AG20443 (cell line): ENCODE results near the gene TRAPPC10.

Experiments used
- DNase-seq: peaks from one replicate; pipeline ENCODE4 v3.0.0; 2012; ENCODE audit warnings: low spot score, mixed read lengths

TRAPPC10 gene

DNA sequence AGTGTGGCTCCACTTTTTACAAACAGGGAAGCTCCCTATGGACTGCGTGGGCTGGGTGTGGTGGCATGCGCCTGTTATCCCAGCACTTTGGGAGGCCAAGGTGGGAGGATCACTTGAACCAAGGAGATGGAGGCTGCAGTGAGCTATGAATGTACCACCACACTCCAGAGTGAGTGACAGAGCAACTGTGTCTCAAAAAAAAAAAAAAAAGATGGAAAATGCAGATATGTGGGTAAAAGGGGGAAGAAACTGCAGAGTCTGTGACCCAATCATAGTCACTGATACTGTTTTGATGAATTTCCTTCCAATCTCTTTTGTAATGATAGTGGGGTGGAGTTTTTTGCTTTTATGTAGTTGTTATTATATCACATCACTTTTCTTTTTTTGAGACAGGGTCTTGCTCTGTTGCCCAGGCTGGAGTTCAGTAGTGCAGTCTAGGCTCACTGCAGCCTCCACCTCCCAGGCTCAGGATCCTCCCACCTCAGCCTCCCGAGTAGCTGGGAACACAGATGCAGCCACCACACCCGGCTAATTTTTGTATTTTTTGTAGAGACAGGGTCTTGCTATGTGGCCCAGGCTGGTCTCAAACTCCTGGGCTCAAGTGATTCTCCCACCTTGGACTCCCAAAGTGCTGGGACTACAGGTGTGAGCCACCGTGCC lies 8.7 kb upstream of the TRAPPC10 start:
- no peak for DNase-seq

DNA sequence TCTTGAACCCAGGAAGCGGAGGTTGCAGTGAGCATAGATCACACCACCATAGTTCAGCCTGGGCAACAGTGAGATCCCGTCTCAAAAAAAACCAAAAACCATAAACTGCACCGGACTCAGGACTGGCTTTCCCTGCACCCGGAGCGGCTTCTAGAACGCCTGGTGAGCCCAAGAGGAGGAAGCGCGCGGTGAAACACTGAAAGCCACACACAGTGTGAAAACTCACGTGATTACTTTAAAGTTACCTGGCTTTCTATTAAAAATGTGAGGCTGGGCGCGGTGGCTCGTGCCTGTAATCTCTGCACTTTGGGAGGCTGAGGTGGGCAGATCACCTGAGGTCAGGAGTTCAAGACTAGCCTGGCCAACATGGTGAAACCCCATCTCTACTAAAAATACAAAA lies 7.0 kb upstream of the TRAPPC10 start:
- no peak for DNase-seq

DNA sequence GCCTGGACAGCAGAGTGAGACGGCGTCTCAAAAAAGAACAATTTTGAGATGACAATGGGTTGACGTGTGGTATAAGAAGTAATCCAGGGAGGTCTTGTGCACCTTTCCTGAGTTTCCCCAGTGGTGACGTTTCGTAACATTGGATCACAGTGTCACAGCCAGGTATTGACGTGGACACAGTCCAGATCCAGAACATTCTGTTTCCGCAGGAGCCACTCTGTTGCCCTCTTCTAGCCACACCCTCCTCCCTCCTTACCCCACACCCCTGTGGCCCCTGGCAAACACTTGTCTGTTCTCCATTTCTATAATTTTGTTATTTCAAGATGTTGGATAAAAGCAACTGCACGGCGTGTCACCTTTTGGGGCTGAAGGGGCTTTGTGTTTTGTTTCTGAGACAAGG lies 6.5 kb upstream of the TRAPPC10 start:
- DNase-seq: no peak

DNA sequence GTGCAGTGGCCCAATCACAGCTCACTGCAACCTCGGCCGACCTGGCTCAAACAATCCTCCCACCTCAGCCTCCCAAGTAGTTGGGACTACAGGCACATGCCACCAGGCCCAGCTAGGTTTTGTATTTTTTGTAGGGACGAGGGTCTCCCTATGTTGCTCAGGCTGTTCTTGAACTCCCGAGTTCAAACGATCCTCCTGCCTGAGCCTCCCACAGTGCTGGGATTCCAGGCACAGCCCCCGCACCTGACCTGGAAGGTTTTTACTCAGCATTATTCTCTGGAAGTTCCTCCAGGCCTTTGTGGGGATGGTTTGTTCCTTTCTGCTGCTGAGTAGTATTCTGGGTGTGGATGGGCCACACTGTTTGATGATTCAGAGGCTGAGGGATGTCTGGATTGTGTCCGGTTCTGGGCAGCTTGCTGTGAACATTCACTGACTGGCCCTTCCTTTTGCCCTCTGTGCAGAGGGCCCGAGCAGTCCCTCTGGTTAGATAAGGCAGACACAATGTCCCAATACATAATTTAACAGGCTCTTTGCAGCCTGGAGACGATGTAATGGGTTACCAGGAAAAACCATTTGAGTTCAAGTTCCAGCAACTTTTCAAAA lies 6.0 kb upstream of the TRAPPC10 start:
- peak; percentile 95 for DNase-seq

DNA sequence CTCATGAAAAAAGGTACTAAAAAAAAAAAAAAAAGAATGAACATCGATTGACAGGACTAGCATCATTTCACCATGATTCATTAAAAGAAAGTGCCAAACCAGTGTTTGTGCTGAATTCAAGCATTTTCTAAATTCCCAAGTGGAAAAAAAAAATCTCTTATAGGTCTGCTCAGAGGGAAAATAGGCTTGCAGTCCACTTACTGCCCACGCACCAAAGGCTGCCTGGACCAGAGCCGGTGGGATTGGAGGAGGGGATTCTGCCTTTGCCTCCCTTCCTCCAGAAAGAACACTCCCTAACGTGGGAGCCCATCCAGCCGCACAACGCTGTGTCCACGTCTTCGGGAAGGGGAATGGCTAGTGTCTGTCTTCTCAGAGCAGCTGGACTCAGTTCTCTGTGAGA lies 5.5 kb upstream of the TRAPPC10 start:
- DNase-seq: peak; percentile 53

DNA sequence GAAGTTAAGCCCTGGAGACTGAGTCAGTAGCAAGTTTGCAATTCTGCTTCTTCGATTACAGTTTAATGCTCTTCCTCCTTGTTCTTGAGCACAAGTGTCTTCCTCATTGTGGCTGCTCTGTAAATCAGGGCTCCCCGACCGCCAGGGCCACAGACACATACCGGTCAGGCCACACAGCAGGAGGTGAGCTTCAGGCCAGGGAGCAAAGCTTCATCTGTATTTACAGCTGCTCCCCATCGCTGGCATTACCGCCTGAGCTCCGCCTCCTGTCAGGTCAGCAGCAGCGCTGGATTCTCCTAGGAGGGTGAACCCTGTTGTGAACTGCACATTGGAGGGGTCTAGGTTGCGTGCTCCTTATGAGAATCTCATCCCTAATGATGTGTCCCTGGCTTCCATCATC lies 1.7 kb upstream of the TRAPPC10 start:
- DNase-seq: no peak

DNA sequence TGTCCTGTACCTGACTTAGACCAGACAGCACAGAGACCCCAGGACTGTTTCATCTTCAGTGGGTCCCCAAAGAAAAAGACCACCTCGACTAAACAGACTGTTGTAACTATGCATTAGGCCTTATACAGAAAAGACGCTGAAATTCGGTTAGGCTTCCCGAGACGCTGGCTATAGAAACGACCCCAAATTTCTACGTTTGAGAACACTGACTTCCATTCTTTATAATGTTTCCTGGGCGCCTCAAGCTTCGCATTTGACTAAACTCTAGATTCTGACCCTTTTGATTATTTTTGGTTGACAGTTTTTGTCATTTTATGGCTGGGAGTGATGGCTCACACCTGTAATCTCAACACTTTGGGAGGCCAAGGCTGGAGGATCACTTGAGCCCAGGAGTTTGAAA lies 986 bp upstream of the TRAPPC10 start:
- no peak for DNase-seq

DNA sequence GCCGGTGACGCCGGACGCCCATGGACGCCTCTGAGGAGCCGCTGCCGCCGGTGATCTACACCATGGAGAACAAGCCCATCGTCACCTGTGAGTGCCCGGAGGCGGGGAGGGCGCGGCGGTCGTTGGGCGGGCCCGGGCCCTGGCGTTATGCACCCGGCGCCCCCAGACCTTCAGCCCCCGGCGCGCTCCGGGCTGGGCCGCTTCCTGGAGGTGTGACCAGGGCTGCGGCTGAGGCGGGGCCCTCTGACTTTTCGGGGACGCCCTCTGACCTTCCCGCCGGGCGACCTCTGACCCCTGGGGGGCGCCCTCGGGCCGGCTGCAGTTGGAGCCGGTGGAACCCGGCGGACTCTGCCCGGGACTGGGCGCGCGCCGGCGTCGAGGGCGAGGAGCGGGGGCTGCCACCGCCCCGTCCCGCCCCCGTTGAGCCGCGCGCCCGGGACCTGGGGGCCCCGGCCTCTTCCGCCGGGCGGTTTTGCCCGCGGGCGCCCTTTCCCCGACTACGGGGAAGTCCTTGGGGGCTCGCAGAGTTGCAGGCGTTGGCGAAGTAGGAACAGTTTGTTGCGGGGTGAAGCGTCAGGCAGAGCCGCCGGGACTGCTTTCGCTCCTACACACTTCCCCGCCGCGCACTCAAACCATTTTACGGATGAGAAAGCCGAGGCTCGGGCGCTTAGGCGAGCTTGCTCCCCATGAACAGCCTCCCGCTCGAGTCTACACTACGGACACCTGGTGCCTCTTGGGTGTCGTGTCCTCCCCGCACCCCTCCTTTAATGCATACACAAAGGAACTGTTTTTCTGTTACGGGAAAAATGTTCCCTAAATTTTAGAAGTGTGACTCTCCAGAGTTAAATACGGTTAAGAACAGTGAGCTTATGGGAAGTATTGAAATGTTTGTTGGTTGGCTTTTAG lies 618 bp downstream of the TRAPPC10 start:
- peak; percentile 54 for DNase-seq

DNA sequence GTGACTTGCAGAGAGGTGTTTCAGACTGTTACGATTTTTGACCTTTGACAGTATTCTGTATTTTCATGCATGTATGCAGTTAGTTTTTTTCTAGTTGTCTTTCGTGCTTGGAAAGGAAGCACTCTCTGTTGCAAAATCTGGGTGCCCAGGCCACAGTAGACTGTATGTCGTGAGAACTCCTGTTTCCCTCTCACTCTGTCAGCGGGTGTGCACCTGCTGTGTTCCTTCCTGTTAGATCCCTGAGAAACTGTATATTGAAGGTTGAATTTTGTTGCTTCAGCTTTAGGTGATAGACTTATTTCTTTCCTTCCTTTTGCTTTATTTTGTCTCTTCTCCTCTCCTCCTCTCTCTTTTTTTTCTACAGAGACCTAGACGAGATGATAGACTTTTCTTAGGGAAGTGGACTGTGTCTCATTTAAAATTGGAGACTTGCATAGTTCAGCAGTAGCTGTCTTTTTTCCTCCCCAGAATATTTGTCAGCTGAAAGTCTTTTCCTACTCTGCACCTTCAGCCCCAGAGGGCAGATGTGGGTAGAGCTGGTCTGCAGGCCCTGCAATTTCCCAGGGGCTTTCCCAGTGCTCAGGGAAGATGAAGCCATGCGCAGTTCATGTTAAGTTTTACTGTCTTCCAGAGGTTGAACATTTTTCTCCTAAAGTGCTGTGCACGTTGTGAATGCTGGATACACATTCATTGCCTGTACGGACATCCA lies 1.4 kb downstream of the TRAPPC10 start:
- DNase-seq: no peak

DNA sequence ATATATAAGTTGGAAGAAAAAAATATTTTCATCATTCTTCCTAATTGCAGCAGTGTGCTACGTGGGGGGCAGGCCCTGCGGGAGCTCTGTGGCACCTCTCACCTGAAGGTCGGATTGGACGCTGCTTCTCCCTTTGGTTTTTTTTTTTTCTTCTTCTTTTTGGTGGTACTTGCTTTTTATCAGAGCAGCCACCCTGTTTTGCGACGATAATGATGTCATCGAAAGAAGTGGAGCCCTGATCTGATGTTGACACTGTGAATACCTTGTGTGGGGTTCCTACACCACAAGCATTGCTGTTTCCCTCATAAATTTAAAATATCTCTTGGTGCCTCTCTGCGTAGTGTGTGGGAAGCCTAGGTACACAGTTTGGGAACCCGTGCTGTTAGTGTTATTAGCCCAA lies 5.5 kb downstream of the TRAPPC10 start:
- no peak for DNase-seq

DNA sequence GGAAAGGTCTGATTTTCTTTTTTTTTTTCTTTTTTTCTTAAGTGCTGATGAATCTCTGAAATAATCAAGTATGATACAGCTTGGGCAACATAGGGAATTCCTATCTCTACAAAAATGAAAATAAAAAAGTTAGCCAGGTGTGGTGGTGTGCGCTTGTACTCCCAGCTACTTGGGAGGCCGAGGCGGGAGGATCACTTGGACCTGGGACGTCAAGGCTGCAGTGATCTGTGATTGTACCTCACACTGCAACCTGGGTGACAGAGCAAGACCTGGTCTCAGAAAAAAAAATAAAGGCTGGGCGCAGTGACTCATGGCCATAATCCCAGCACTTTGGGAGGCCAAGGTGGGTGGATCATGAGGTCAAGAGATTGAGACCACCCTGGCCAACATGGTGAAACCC lies 6.0 kb downstream of the TRAPPC10 start:
- DNase-seq: no peak

DNA sequence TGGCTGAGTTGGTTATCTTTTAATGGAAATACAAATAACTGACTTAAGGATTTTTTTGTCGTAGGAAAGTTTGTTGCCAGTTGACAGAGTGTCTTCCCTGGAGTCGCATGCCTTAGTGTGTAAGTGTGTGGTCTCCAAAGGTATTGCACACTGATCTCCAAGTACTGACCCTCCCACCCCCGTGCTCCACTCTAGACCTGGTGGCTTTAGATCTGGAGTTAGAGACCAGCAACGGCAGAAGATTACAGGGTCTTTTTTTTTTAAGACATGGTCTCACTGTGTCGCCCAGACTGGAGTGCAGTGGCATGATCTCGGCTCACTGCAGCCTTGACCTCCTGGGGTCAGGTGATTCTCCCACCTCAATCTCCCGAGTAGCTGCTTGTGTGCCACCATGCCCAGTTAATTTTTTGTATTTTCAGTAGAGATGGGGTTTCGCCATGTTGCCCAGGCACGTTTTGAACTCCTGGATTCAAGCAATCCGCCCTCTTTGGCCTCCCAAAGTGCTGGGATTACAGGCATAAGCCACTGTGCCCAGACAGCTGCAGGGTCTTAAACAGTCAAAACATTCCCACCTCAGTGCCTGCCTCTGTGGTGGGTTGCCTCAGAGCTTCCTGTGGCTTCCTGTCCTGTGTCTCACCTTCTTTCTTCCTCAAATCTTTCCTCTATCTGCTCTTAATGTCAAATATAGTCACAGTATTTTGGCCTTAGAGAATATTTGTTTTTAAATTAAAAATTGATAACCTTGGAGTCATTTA lies 6.9 kb downstream of the TRAPPC10 start:
- DNase-seq: no peak

DNA sequence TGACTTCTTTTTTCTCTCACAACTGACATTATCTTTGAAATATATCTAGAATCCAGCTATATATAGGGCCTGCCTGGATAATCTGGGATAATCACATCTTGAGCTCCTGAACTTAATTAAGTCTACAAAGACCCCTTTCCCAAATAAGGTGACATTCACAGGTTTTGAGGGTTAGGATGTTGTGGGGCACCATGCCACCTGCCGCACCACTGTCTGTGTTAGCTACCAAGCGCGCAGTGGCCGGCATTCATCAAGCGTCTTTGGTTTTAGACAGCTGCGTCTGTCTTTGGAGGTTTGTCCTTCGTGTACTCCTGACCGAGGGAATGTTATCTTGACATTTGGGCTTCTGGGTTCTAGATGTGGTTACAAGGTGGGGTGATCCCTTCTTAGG lies 7.5 kb downstream of the TRAPPC10 start:
- no peak for DNase-seq

DNA sequence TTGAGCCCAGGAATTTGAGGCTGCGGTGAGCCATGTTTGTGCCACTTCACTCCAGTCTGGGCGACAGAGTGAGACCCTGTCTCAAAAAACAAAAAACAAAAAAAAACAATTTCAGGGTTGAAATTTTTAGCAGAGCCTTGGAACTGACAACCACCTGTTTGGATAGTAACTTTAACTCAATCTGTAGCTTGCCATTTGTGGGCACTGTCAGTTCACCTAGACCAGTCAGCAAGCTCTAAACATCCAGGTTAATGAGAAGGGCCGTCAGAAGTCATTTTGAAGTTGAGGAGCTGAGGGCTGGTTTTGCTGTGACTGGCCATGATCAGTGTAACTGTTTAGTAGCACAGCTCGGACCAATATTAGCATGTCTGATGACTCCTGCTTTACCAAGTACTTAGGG lies 8.4 kb downstream of the TRAPPC10 start:
- DNase-seq: no peak

DNA sequence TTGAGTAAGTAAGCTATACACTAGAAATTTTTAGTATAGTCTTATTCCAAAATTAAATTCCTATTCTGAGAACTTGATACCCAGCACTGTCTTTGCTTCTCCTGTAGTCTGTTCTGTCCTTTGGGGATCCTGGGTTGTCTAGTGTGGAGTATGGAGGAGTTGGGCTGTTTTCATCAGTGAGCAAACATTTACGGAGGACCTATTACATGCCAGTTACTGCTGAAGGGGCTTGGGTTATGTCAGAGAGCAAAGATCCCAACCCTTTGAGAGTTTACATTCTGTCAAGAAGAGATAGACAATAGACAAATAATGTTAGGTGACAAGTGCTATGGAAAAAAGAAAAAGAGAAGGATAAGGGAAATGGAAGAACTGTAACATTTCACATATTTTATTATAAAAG lies 9.0 kb downstream of the TRAPPC10 start:
- no peak for DNase-seq

DNA sequence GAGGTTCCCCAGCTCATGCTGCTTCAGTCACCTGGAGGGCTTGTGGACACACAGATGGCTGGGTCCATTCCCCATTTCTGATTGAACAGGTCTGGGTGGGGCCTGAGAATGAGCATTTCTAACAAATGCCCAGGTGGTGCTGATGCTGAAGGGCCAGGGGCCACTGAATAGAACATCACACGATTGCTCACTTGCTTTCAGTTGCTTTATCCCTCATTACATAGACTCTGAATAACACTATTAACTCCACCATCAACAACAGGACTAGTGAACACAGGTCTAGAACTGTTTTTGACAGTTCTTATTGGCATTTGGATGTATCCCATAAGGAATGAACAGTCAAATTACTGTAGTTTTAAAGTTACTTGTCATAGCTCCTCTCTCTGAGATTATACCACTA lies 12.1 kb downstream of the TRAPPC10 start:
- no peak for DNase-seq

DNA sequence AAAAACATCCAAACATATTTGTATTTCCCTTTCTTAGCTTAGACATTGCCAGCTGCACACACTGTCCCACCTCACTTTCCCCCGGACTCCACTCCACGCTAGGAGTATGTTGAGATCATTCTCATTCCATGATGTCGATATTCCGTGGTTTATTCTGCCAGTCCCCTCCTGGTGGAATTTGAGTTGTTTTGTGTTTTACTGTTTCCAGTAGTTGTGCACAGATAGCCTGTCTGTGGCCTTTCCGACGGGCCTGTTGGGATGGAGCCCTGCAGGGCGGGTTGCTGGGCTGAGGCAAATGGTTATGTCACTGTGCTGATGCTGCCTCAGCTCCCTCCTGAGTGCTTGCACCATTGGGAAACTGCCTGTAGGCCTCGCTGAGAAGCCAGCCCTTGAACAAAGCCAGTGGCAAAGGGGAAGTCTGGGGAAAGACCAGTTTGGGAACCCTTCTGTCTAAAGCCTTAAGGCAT lies 12.8 kb downstream of the TRAPPC10 start:
- peak; percentile 88 for DNase-seq

DNA sequence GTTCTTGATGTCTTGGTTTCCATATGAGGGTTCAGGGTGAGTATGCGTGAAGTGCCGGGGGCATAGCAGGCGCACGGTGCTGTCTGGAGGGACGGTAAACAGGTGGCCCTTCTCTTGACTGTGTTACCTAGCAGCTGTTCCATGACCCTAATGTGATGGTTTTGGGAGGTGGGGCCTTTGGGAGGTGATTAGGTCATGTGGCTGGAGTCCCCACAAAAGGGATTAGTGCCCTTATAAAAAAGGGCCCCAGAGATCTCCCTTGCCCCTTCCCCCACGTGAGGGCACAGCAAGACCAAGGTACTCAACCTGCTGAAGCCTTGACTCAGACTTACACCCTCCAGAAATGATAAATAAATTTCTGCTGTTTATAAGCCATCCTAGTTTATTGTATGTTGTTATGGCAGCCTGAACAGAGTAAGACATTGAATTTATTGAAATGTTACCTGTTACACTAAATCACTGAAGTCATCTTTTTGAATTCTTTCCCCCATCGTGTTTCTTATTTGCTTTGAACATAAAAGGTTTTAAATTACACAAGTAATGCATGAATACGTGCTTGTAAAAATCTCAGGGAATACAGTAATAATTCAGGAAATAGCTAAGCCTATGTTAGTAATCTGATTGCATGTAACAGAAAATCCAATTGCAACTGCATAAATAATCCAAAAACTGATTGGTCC lies 15.6 kb downstream of the TRAPPC10 start:
- DNase-seq: no peak

DNA sequence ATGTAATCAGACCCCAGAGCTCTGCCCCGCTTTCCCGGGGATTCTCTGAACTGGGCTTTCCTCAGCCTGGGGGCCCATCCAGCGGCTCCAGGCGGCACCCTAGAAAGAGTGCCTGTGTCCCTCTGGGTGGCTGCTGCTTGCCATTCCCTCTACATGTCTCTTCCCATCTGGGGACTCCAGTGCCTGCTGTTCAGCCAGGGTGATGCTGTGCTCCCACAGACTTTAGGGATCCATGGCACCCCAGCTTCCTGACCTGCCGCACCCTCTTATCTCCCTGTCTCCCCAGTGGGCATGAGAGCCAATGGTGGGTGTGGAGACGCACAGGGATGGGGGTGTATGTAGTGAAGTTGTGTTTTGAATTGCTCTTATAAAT lies 16.2 kb downstream of the TRAPPC10 start:
- no peak for DNase-seq

DNA sequence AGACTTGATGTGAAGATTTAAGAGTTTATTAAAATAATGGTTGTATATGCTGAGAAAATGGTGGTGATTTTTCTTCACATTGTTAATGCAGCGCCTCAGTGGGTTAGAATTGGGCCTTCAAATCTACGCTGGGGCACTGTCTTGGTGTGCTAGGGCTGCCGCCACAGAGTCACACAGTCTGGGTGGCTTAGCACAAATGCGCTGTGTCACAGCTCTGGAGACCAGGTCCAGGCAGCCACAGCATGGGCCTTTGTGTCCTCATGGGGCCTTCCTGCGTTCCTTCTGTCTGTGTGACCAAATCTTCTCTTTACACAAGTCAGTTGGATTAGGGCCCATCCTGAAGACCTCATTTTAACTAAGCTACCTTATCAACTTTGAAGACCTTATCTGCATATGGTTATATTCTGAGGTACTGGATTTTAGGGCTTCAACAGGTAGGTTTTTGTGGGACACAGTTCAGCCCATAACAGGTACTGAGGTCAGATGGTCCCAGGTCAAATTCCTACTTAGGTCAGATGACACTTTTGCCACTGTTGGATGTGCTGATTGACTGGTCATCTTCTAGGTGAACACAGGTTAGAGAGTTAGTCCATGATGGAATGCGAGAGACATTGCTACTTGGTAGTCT lies 17.5 kb downstream of the TRAPPC10 start:
- DNase-seq: no peak

DNA sequence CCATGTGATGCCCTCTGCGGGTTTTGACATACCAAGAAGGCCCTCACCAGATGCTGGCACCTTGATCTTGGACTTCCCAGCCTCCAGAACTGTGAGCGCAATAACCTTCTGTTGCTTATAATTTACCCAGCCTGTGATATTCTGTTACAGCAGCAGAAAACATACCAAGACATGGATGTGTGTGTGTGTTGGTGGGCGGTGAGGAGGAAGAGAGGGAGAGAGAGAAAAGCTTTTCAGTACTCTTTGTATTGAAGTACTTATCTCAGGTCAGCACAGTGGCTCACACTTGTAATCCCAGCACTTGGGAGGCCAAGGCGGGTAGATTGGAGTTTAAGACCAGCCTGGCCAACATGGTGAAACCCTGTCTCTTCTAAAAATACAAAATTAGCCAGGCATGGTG lies 23.1 kb downstream of the TRAPPC10 start:
- DNase-seq: no peak
